GF-D8 (cell line): ENCODE results near the gene ARID2.

Experiments used
- DNase-seq: peaks from one replicate; lab custom pipeline; 2025; lab: John Stamatoyannopoulos, UW

The ARID2 gene

GRCh38 chr12:45944771-45945170 lies 215.3 kb downstream of the ARID2 start:
- no peak for DNase-seq

GRCh38 chr12:45946435-45946834 lies 216.9 kb downstream of the ARID2 start:
- DNase-seq: no peak

GRCh38 chr12:45948546-45948945 lies 219.0 kb downstream of the ARID2 start:
- no peak for DNase-seq
